GM12878 (cell line): Measurements from ENCODE around the gene MAP3K1. TPM values are rescaled to one million over a fixed set of nuclear protein-coding genes. Genes with fewer than 3 reads are reported as not detected.

Source experiments
- ATF7 ChIP-seq: fragments of 450-650 bp; IDR thresholded peaks from 2 replicates; pipeline ENCODE4 v1.6.1; 2016; ENCODE audit warnings: low read depth, mild to moderate bottlenecking
- GATAD2B ChIP-seq: fragments of 450-650 bp; conservative IDR thresholded peaks from 2 replicates; pipeline ENCODE4 v1.6.1; 2017; ENCODE audit warnings: low read depth, mild to moderate bottlenecking, moderate library complexity
- IRF5 ChIP-seq: fragments of 450-650 bp; IDR thresholded peaks from 2 replicates; pipeline ENCODE4 v1.6.1; 2017; ENCODE audit warnings: borderline replicate concordance
- JUNB ChIP-seq: IDR thresholded peaks from 2 replicates; pipeline ENCODE4 v1.6.1; 2016; ENCODE audit warnings: antibody characterized with exemption, mild to moderate bottlenecking
- MYC ChIP-seq: IDR thresholded peaks from 2 replicates; pipeline ENCODE4 v1.6.1; 2011; ENCODE audit warnings: mild to moderate bottlenecking, low read length, moderate library complexity, inconsistent platforms; ENCODE audit not compliant: insufficient read depth, insufficient replicate concordance, insufficient read length, severe bottlenecking
- NR2F1 ChIP-seq: fragments of 450-650 bp; conservative IDR thresholded peaks from 2 replicates; pipeline ENCODE4 v1.6.1; 2017; ENCODE audit warnings: mild to moderate bottlenecking
- SIX5 ChIP-seq: IDR thresholded peaks from 2 replicates; pipeline ENCODE4 v1.6.1; 2011; ENCODE audit warnings: mild to moderate bottlenecking, low read depth, low read length, moderate library complexity; ENCODE audit not compliant: severe bottlenecking
- ZNF622 ChIP-seq: fragments of 450-650 bp; IDR thresholded peaks from 2 replicates; pipeline ENCODE4 v1.6.1; 2017; ENCODE audit warnings: mild to moderate bottlenecking, inconsistent platforms
- polyA plus RNA-seq, 11 experiments: library from polyadenylated mRNA; depleted of rRNA in 4 of 11; unstranded in 6 of 11; stranded (reverse) in 5 of 11; fragments of >200 nt; fragmentation: Nextera tagmentation in 4 of 11; fragmentation: Illumina TruSeq in 1 of 11; extraction: Ambion mirVana in 4 of 11; extraction: Trizol in 1 of 11; gene quantifications; 1 replicate in 1 of 11; 2 replicates in 10 of 11; pipeline versions ENCODE4 v1.2.1 to v1.2.3, GENCODE V29; 2011 to 2016; ENCODE audit warnings: inconsistent platforms in 2 of 11, missing spikeins in 2 of 11, low read depth in 1 of 11
- total RNA-seq, 4 experiments: library from RNA; depleted of rRNA in 3 of 4; stranded (reverse); fragments of >200 nt in 3 of 4; fragmentation: Illumina TruSeq in 1 of 4; extraction: Trizol in 1 of 4; gene quantifications; 2 replicates each; pipeline versions ENCODE4 v1.2.1 to v1.2.3, GENCODE V29; 2013 to 2021
- TF ChIP-seq, protein P1 (sequence below): fragments of 450-650 bp; formaldehyde crosslinking; IDR thresholded peaks from 2 replicates; pipeline ENCODE4 v1.4.0; 2020; ENCODE audit warnings: mild to moderate bottlenecking, moderate library complexity

MAP3K1 gene
- total and polyA plus RNA-seq, 10 of the 15 experiments (the other 5 are each of a cell fraction or from before 2014, with no cell fraction given), result 7.5 to 24.6 (median 12.6) TPM

DNA sequence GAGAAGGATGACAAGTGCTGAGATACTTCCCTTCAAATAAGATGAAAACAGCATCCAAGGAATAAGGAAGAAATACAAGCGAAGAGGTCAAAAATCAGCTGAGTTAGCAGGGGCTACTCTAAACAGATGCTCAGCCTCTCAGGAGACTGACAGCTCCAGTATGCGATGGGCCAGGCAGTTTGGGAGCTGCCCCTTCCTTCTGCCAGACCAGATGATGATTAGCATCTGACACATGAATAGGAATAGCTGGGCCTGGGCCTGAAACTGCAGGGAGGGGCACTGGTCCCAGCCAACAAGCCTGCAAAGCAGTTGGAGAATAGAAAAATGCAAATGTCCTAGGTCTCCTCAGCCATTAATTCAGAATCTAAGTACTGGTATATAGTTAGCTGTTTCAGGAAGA is 13.1 kb upstream of the MAP3K1 start (continued):
- TF ChIP-seq NR2F1 (no peak), JUNB (no peak), MYC (no peak), IRF5 (no peak), GATAD2B (no peak), ATF7 (no peak), ZNF622 (no peak), SIX5 (no peak)
- TF ChIP-seq, protein P1, sequence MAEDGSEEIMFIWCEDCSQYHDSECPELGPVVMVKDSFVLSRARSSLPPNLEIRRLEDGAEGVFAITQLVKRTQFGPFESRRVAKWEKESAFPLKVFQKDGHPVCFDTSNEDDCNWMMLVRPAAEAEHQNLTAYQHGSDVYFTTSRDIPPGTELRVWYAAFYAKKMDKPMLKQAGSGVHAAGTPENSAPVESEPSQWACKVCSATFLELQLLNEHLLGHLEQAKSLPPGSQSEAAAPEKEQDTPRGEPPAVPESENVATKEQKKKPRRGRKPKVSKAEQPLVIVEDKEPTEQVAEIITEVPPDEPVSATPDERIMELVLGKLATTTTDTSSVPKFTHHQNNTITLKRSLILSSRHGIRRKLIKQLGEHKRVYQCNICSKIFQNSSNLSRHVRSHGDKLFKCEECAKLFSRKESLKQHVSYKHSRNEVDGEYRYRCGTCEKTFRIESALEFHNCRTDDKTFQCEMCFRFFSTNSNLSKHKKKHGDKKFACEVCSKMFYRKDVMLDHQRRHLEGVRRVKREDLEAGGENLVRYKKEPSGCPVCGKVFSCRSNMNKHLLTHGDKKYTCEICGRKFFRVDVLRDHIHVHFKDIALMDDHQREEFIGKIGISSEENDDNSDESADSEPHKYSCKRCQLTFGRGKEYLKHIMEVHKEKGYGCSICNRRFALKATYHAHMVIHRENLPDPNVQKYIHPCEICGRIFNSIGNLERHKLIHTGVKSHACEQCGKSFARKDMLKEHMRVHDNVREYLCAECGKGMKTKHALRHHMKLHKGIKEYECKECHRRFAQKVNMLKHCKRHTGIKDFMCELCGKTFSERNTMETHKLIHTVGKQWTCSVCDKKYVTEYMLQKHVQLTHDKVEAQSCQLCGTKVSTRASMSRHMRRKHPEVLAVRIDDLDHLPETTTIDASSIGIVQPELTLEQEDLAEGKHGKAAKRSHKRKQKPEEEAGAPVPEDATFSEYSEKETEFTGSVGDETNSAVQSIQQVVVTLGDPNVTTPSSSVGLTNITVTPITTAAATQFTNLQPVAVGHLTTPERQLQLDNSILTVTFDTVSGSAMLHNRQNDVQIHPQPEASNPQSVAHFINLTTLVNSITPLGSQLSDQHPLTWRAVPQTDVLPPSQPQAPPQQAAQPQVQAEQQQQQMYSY (CRISPR knock-in tag), result no peak
